ENCODE data around the gene RIBC2.

GRCh38 chr22:45420011-45420410 is 6.5 kb downstream of the RIBC2 start:
- no peak for TF ChIP-seq CTCF (IDR thresholded peaks at IDR 0.05)
- TF ChIP-seq POLR2A (IDR thresholded peaks at IDR 0.05), result no peak
